GM19025 (cell line): ENCODE data around the gene RARB.

Experiments
- ATAC-seq: cut with Tn5 transposase; IDR thresholded peaks from one replicate; pipeline ENCODE4 v1.9.1; 2021; ENCODE audit warnings: mild to moderate bottlenecking, low read depth, moderate library complexity; ENCODE audit not compliant: unreplicated experiment

RARB gene

GRCh38 chr3:25588441-25589103, 160.5 kb downstream of the RARB start:
- no peak for ATAC-seq

GRCh38 chr3:25589104-25589782, 161.2 kb downstream of the RARB start:
- ATAC-seq: no peak

- no peak for ATAC-seq
Measured at GRCh38 chr3:25589783-25590258, 161.8 kb downstream of the RARB start.

GRCh38 chr3:25592510-25592968, 164.5 kb downstream of the RARB start:
- ATAC-seq: no peak

GRCh38 chr3:25593001-25593400, 164.9 kb downstream of the RARB start:
- no peak for ATAC-seq

- peak; percentile 36 for ATAC-seq
Measured at GRCh38 chr3:25594007-25594502, 166.0 kb downstream of the RARB start.

GRCh38 chr3:25597535-25598101, 169.6 kb downstream of the RARB start:
- no peak for ATAC-seq

- no peak for ATAC-seq
Measured at GRCh38 chr3:25603703-25604102, 175.6 kb downstream of the RARB start.

GRCh38 chr3:25604107-25604805, 176.2 kb downstream of the RARB start:
- no peak for ATAC-seq

GRCh38 chr3:25610167-25610566, 182.1 kb downstream of the RARB start:
- ATAC-seq: no peak

GRCh38 chr3:25610779-25611178, 182.7 kb downstream of the RARB start:
- ATAC-seq: no peak

GRCh38 chr3:25611193-25611592, 183.1 kb downstream of the RARB start:
- ATAC-seq: no peak

- no peak for ATAC-seq
Measured at GRCh38 chr3:25618028-25618427, 190.0 kb downstream of the RARB start.

GRCh38 chr3:25619382-25619781, 191.3 kb downstream of the RARB start:
- no peak for ATAC-seq

- ATAC-seq: no peak
Measured at GRCh38 chr3:25620493-25620892, 192.4 kb downstream of the RARB start.

- no peak for ATAC-seq
Measured at GRCh38 chr3:25621087-25621486, 193.0 kb downstream of the RARB start.

GRCh38 chr3:25631989-25632388, 203.9 kb downstream of the RARB start:
- no peak for ATAC-seq

GRCh38 chr3:25633919-25634318, 205.9 kb downstream of the RARB start:
- no peak for ATAC-seq

GRCh38 chr3:25635038-25635437, 207.0 kb downstream of the RARB start:
- no peak for ATAC-seq
